NCI-H2107 (cell line): ENCODE results near the gene ZNF280C.
"Not testable (repeated sequence)": the region's sequence is repeated elsewhere in the genome, so short reads cannot be mapped to it uniquely, and the experiment has no call there.

ENCODE experiments used
- DNase-seq: peaks from one replicate; lab custom pipeline; 2025; lab: John Stamatoyannopoulos, UW

ZNF280C gene

DNA sequence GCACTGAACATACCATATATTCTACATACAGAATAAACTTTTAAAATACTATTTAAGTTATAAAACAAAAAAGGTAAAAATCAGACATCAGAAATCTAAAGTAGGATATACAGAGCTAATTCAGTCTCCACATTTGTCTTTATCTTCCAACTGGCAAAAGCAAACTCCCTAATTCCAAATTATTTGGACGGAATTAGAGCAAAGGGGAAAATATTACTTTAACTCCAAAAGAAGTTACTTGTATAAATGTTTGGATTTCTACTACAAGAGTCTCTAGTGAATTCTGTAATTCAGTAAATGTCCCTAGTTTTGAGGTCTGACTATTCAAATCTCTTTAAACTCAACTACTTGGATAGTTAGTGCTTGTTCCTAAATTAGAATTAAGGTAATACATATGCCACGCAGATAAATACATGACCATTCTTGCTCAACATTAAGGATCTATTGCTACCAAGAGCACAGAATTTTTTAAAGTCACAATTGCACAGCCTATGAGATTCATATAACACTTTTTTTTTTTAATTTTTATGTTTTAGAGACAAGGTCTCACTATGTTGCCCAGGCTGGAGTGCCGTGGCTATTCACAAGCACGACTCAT lies 7.3 kb downstream of the ZNF280C start:
- DNase-seq: no peak

- DNase-seq: no peak
Observed at GRCh38 chrX:130260316-130260715, 8.4 kb downstream of the ZNF280C start.

- DNase-seq: no peak
Observed at GRCh38 chrX:130253916-130254315, 14.8 kb downstream of the ZNF280C start.

DNA sequence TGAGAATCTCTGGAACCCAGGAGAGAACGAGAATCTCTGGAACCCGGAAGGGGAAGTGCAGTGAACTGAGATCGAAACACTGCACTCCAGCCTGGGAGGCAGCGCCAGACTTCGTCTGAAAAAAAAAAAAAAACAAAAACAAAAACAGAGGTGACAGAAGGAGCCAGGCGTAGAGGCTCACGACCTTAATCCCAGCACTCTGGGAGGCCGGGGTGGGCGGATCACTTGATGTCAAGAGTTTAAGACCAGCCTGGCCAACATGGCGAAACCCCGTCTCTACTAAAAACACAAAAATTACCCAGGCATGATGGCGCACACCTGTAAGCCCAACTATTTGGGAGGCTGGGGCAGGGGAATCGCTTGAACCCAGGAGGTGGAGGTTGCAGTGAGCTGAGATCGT lies 17.0 kb downstream of the ZNF280C start:
- DNase-seq: no peak

DNA sequence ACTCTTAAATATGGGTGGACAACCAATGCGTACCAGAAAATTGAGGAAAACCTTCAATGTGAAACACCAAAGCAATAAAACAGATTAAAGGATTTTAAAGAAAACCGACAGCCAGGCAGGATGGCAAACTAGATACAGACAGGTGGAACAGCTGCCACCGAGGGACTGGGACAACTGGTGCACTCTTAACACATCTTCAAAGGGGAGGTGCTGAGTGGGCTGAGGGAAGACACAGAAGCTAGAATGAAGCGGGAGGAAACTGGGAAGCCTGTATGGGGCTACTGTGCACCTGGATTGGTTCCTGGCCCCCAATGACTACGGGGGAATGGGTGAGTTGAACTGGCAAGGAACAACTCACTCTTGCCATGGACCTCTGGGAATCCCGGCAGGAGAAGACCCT lies 20.7 kb downstream of the ZNF280C start:
- no peak for DNase-seq

DNA sequence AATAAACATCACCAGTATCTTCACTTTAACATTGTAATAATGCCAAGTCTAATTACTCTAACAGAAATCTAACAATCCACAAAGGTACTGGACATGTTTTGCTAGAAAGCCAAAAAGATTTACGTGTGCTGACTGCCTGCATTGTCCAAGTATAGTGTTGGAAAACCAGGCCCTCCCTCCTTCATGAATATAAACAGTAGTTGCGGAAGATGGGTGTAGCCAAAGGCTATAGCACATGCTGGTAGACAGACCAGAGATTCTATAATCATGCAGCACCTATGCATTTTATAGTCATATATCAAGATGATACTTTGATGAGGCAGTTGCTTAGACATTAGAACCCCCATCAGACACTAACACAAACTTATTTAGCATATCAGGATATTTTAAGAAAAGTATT lies 22.6 kb downstream of the ZNF280C start:
- no peak for DNase-seq

DNA sequence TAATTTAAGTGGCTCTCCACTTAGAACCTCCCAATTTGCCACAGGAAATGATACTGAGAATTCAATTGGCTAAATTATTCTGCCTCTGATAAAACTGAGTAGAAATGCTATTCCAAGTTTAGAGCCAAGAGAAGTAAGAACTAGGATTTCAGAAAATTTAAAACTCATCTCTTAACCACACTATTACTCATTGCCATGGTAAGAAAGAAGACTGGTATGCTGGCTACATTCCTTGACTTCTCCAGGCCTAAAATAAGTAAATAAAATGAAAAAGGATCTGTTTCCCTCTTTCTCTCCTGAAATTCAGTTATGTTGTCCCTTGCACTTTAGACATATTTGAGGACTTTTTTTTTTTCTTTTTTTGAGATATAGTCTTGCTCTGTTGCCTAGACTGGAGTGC lies 23.3 kb downstream of the ZNF280C start:
- DNase-seq: no peak

DNA sequence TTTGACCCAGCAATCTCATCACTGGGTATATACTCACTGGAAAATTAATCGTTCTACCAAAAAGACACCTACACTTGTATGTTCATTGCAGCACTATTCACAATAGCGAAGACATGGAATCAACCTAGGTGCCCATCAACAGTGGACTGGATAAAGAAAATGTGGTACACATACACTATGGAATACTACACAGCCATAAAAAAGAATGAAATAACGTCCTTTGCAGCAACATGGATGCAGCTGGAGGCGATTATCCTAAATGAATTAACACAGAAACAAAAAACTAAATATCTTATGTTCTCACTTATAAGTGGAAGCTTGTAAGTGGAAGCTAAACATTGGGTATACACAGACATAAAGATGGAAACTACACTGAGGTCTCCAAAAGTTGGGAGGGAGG lies 37.5 kb downstream of the ZNF280C start:
- DNase-seq: not testable (repeated sequence)

- DNase-seq: peak; percentile 8
Observed at GRCh38 chrX:130228871-130229270, 39.8 kb downstream of the ZNF280C start.

DNA sequence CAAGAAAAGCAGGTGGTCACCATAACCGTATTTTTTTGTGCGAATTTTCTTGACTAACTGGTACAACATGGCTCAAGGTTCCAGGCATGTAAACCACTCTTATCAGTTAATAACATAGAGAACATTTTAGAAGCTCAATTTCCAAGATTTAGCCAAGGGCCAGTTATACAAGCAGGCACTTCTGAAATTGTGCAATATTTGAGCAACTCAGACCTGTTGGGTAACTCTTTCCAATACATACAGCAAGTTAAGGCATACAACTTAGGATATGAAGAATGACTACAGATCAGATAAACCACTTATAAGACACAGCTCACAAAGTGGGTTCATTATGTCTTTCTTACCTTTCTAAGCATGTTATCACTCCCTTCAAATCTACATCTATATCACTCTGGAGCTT lies 43.9 kb downstream of the ZNF280C start:
- no peak for DNase-seq

- DNase-seq: no peak
Observed at GRCh38 chrX:130216320-130216719, 52.4 kb downstream of the ZNF280C start.

DNA sequence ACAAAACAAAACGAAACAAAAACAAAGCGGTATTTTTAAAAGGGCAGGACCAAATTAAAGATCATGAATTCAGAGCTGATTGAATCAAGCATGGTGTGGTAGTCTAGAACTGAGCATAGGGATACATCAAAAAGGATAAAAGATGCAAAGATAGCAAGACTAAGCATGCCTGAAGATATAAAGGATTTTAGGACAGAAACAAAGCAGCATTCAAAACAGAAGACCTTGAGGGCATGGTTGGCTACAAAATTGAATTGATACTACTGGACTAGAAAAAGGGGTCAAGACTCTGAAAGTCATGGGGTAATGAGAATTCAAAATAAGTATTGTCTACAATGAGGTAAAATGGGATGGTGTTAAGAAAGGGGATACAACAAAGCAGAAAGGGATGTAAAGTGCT lies 55.3 kb downstream of the ZNF280C start:
- no peak for DNase-seq

GRCh38 chrX:130212371-130212770 lies 56.3 kb downstream of the ZNF280C start:
- no peak for DNase-seq

- no peak for DNase-seq
Observed at GRCh38 chrX:130211415-130212186, 57.1 kb downstream of the ZNF280C start.

GRCh38 chrX:130204647-130205046 lies 64.1 kb downstream of the ZNF280C start:
- no peak for DNase-seq

DNA sequence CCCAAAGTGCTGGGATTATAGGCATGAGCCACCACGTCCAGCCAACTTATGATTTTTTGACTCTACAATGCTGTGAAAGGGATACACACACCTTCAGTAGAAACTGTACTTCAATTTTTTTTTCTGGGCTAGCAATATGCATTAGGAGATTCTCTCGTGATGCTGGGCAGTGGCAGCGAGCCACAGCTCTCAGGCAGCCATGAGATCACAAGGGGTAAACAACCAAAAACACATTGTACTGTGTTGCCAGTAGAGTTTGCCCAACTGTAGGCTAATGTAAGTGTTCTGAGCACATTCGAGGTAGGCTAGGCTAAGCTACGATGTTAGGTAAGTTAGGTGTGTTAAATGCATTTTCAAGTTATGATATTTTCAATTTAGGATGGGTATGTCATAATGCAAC lies 71.2 kb downstream of the ZNF280C start:
- DNase-seq: no peak

GRCh38 chrX:130196466-130196865 lies 72.2 kb downstream of the ZNF280C start:
- DNase-seq: no peak

GRCh38 chrX:130190801-130191200 lies 77.9 kb downstream of the ZNF280C start:
- no peak for DNase-seq

- DNase-seq: no peak
Observed at GRCh38 chrX:130186651-130187050, 82.0 kb downstream of the ZNF280C start.

DNA sequence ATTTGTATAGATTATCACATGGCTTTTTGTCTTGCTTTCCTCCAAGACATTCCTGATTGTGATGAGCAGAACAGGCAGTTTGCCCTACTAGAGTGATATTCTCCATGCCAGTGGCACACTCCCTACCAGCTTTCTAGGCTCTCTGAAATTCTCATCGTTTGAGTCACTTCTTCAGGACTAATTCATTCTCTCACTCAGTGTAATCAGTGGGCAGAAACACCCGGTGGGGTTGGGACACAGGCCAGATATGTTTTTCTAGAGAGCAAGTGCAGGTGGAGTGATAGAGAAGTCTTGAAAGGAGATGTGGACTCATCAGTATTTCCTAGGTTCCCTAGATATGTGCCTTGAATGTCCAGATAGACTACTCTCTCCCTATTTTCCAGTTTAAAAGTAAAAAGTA lies 83.8 kb downstream of the ZNF280C start:
- no peak for DNase-seq

- DNase-seq: no peak
Observed at GRCh38 chrX:130184168-130184567, 84.5 kb downstream of the ZNF280C start.

DNA sequence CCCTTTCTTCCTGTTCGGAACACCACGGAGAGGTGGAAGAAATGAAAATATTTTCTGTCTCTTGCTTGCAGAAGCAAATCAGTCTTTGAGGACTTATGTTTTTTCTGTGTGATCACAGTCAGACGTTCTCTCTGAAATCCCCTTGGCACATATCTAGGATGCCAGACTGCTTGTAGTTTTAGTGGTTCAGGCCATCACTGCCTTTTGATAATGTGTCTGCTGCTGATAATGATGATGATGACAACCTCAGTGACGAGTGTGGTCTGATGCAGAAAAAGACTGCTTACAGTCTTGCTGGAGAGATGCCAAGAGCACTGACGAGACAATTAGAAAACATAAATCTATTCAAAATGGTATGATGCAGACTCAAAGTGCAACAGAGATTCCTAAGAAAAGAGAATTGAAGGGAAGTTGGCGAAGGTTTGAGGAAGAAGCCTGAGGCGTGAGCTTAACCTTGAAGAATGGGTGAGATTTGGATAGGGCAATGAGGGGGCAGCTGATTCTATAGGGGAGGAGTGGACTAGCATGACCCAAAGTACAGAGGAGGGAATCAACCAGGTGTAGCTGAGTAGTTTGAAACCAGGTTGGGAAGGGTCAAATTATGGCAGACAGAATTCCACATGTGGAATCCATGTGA lies 89.0 kb downstream of the ZNF280C start:
- DNase-seq: no peak

- no peak for DNase-seq
Observed at GRCh38 chrX:130179170-130179569, 89.5 kb downstream of the ZNF280C start.
